Kidney (tissue), 14 donors: Measurements from ENCODE around the gene RBL2. TPM values are rescaled to one million over a fixed set of nuclear protein-coding genes. Genes with fewer than 3 reads are reported as not detected.
"Not testable (repeated sequence)": the region's sequence is repeated elsewhere in the genome, so short reads cannot be mapped to it uniquely, and the experiment has no call there.

Experiments
- DNase-seq, 5 donors: peaks; one replicate each; pipeline ENCODE4 v3.0.0-alpha.2; 2013 to 2020
- FAIRE-seq: peaks from 2 replicates; lab custom pipeline; 2012; peaks lifted over from hg19 to GRCh38; lab: Jason Lieb, UNC
- H3K27ac ChIP-seq, 2 donors: one replicate each; pipeline ENCODE4 v1.7.0; 2013; ENCODE audit warnings: low read depth in 2 of 2, low read length in 2 of 2, inconsistent platforms in 1 of 2
- H3K27me3 ChIP-seq: one replicate; pipeline ENCODE4 v1.7.1; 2013; ENCODE audit warnings: low read length, inconsistent platforms; ENCODE audit not compliant: control insufficient read depth, insufficient read depth
- H3K36me3 ChIP-seq, 3 donors: one replicate each; pipeline versions ENCODE4 v1.7.0 to v1.7.1; 2013; ENCODE audit warnings: low read length in 3 of 3, control low read depth in 1 of 3, inconsistent platforms in 1 of 3; ENCODE audit not compliant: insufficient read depth in 3 of 3, control insufficient read depth in 2 of 3
- H3K4me1 ChIP-seq, 3 donors: one replicate each; pipeline versions ENCODE4 v1.7.0 to v1.7.1; 2013; ENCODE audit warnings: low read length in 3 of 3, inconsistent platforms in 1 of 3, low read depth in 1 of 3; ENCODE audit not compliant: control insufficient read depth in 2 of 3, insufficient read depth in 2 of 3
- H3K4me3 ChIP-seq, 3 donors: one replicate each; pipeline versions ENCODE4 v1.7.0 to v1.8.1; 2013; ENCODE audit warnings: low read length in 3 of 3, control low read depth in 1 of 3, inconsistent platforms in 1 of 3
- H3K9ac ChIP-seq, 3 donors: one replicate each; pipeline versions ENCODE4 v1.7.0 to v1.7.1; 2013; ENCODE audit warnings: low read length in 3 of 3, control low read depth in 1 of 3, inconsistent platforms in 1 of 3
- H3K9me3 ChIP-seq, 3 donors: one replicate each; pipeline versions ENCODE4 v1.7.0 to v1.7.1; 2013; ENCODE audit warnings: low read length in 3 of 3, control low read depth in 1 of 3, inconsistent platforms in 1 of 3; ENCODE audit not compliant: control insufficient read depth in 2 of 3, insufficient read depth in 1 of 3
- CTCF ChIP-seq: IDR thresholded peaks from 3 replicates; pipeline ENCODE4 v1.5.1; 2012; ENCODE audit warnings: mild to moderate bottlenecking, moderate library complexity, borderline replicate concordance; ENCODE audit not compliant: insufficient read depth; ENCODE audit errors: extremely low read depth
- intact Hi-C: fragments of 100-400 bp; cut with DNase I; formaldehyde crosslinking; loops from one replicate; pipeline ENCODE4 v1.11.1; 2022
- polyA plus RNA-seq: library from polyadenylated mRNA; stranded (reverse); fragments of 350-450 nt; fragmentation: Illumina TruSeq; extraction: RNeasy Lipid Tissue Mini Kit (QIAGEN cat#74804); gene quantifications from one replicate; pipeline ENCODE4 v1.2.3, GENCODE V29; 2014; ENCODE audit warnings: low read depth, low replicate concordance; ENCODE audit not compliant: insufficient read depth
- total RNA-seq: library from RNA; stranded (reverse); fragmentation: NEBNext Ultra II Directional; extraction: Animal tissue kit (Norgen Biotek cat#: 25700); gene quantifications from one replicate; pipeline ENCODE4 v1.2.1, GENCODE V29; 2021
- donor health status: control.
- donor health status: control.
- donor health status: control.
- donor health status: control.
- donor health status: control.
- donor health status: DM: yes; HTN: yes; CAD: no.
- donor health status: Normal renal cell carcinoma (clear cell type).

Gene RBL2
- total and polyA plus RNA-seq, 2 donors from 2014 or later, result 22.7 to 67.9 TPM

GRCh38 chr16:53534206-53534605 lies 99.9 kb downstream of the RBL2 start:
- Histone ChIP-seq H3K9me3 (no peaks in the 10 kb centered on the region), H3K9ac (no peak overlapping the region), H3K27ac (no peak overlapping the region), H3K4me1 (peaks cover 0 to 4% (median 0%) of the 10 kb centered on the region in 3 donors), H3K36me3 (no peaks in the 10 kb centered on the region), H3K4me3 (no peak overlapping the region), H3K27me3 (no peaks in the 10 kb centered on the region)
- no peak for TF ChIP-seq CTCF
- FAIRE-seq (no peak), DNase-seq (no peak)
- intact Hi-C loops, result no loop called here

DNA sequence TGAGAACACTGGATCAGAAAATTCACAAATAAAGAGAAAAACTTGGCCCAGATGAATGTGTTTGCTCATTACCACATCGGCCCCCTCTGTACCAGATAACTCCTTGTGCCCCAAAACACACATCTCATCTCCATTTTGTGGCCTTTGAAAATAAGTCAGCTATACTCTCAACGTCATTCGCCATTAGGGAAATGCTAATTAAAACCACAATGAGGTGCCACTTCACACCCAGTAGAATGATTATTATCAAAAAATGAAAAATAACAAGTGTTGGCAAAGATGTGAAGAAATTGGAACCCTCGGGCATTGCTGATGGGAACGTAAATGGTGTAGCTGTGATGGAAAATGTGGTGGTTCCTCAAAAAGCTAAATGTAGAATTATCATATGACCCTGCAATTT lies 103.4 kb downstream of the RBL2 start:
- H3K9me3 ChIP-seq, result no peaks in the 10 kb centered on the region
- H3K4me3 ChIP-seq, result no peak overlapping the region
- no peak for TF ChIP-seq CTCF
- FAIRE-seq (no peak), DNase-seq (no peak)
- intact Hi-C loops, result no loop called here
- H3K36me3 ChIP-seq, result no peaks in the 10 kb centered on the region
- H3K4me1 ChIP-seq, result peaks cover 0 to 4% (median 0%) of the 10 kb centered on the region in 3 donors
- H3K27me3 ChIP-seq, result no peaks in the 10 kb centered on the region
- H3K9ac ChIP-seq, result no peak overlapping the region
- H3K27ac ChIP-seq, result no peak overlapping the region

DNA sequence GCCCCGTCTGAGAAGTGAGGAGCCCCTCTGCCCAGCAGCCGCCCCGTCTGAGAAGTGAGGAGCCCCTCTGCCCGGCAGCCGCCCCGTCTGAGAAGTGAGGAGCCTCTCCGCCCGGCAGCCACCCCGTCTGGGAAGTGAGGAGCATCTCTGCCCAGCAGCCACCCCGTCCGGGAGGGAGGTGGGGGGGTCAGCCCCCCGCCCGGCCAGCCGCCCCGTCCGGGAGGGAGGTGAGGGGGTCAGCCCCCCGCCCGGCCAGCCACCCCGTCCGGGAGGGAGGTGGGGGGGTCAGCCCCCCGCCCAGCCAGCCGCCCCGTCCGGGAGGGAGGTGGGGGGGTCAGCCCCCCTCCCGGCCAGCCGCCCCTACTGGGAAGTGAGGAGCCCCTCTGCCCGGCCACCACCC lies 105.1 kb downstream of the RBL2 start:
- H3K36me3 ChIP-seq, H3K27me3 ChIP-seq, intact Hi-C loops, H3K27ac ChIP-seq, DNase-seq, H3K4me1 ChIP-seq, H3K4me3 ChIP-seq, H3K9me3 ChIP-seq, H3K9ac ChIP-seq, FAIRE-seq: not testable (repeated sequence)

GRCh38 chr16:53539759-53540718 lies 105.8 kb downstream of the RBL2 start:
- FAIRE-seq, H3K9me3 ChIP-seq, intact Hi-C loops, DNase-seq, H3K27me3 ChIP-seq, H3K4me1 ChIP-seq, H3K27ac ChIP-seq, H3K36me3 ChIP-seq, H3K9ac ChIP-seq, H3K4me3 ChIP-seq: not testable (repeated sequence)

Other genes starting within 250 kb of the RBL2 start
- gene AKTIP, start 68.7 kb downstream of the RBL2 start, total RNA-seq, result 44.5 TPM
- gene AKTIP, start 68.7 kb downstream of the RBL2 start, polyA plus RNA-seq, result 52.0 TPM